Skeletal muscle satellite cell (primary cell): Measurements from ENCODE around the gene ADI1. TPM values are rescaled to one million over a fixed set of nuclear protein-coding genes. Genes with fewer than 3 reads are reported as not detected.

ENCODE experiments used
- H3K27me3 ChIP-seq: 2 replicates; pipeline ENCODE4 v1.7.0; 2013; ENCODE audit warnings: low read length; ENCODE audit not compliant: control insufficient read depth, insufficient read depth
- H3K36me3 ChIP-seq: 2 replicates; pipeline ENCODE4 v1.7.0; 2013; ENCODE audit warnings: mild to moderate bottlenecking, control low read depth, low read length; ENCODE audit not compliant: insufficient read depth
- H3K4me1 ChIP-seq: 2 replicates; pipeline ENCODE4 v1.7.0; 2013; ENCODE audit warnings: low read length; ENCODE audit not compliant: control insufficient read depth, insufficient read depth
- H3K4me2 ChIP-seq: 2 replicates; pipeline ENCODE4 v1.7.0; 2013; ENCODE audit warnings: mild to moderate bottlenecking, low read length
- H3K4me3 ChIP-seq: 2 replicates; pipeline ENCODE4 v1.7.0; 2013; ENCODE audit warnings: low read length
- H3K9ac ChIP-seq: 2 replicates; pipeline ENCODE4 v1.7.0; 2013; ENCODE audit warnings: mild to moderate bottlenecking, low read depth, low read length, moderate library complexity
- H3K9me3 ChIP-seq: replicated peaks from 2 replicates; pipeline ENCODE4 v1.7.0; 2013; ENCODE audit warnings: mild to moderate bottlenecking, control low read depth, low read length
- total RNA-seq: library from RNA; depleted of rRNA; stranded (reverse); fragments of >200 nt; gene quantifications from 2 replicates; pipeline ENCODE4 v1.2.3, GENCODE V29; 2012; rRNA removed

The ADI1 gene
- total RNA-seq: 45.7 and 51.0 TPM in 2 replicates

GRCh38 chr2:3519255-3520205 is at the start of gene ADI1:
ADI1 (minus strand) TSS chr2:3519531; CDS start chr2:3519487, 44 bp downstream.
- H3K36me3 ChIP-seq: peaks cover 9% of the 10 kb centered on the region
- peak within 1 kb of the TSS; percentile 92 for H3K9ac ChIP-seq
- H3K9me3 ChIP-seq: no peaks in the 10 kb centered on the region
- peaks cover 31% of the 10 kb centered on the region for H3K4me1 ChIP-seq
- H3K4me2 ChIP-seq: peak within 1 kb of the TSS; percentile 93
- H3K27me3 ChIP-seq: no peaks in the 10 kb centered on the region
- peak within 1 kb of the TSS; percentile 87 for H3K4me3 ChIP-seq

GRCh38 chr2:3566806-3567205 is 47.5 kb upstream of the ADI1 start:
- no peak overlapping the region for H3K4me2 ChIP-seq
- no peaks in the 10 kb centered on the region for H3K9me3 ChIP-seq
- no peak overlapping the region for H3K4me3 ChIP-seq
- H3K36me3 ChIP-seq: no peaks in the 10 kb centered on the region
- no peaks in the 10 kb centered on the region for H3K4me1 ChIP-seq
- no peak overlapping the region for H3K9ac ChIP-seq
- no peaks in the 10 kb centered on the region for H3K27me3 ChIP-seq

- Histone ChIP-seq H3K9ac (no peak overlapping the region), H3K4me3 (no peak overlapping the region), H3K4me2 (no peak overlapping the region), H3K9me3 (no peaks in the 10 kb centered on the region), H3K36me3 (peaks cover 6% of the 10 kb centered on the region), H3K4me1 (no peaks in the 10 kb centered on the region), H3K27me3 (no peaks in the 10 kb centered on the region)
Observed at GRCh38 chr2:3565117-3565516, 45.8 kb upstream of the ADI1 start.

- H3K9ac ChIP-seq: no peak overlapping the region
- peaks cover 8% of the 10 kb centered on the region for H3K36me3 ChIP-seq
- no peaks in the 10 kb centered on the region for H3K27me3 ChIP-seq
- H3K4me2 ChIP-seq: no peak overlapping the region
- H3K9me3 ChIP-seq: no peaks in the 10 kb centered on the region
- peaks cover 8% of the 10 kb centered on the region for H3K4me1 ChIP-seq
- H3K4me3 ChIP-seq: no peak overlapping the region
Observed at GRCh38 chr2:3563521-3563976, 44.2 kb upstream of the ADI1 start.

- H3K4me3 ChIP-seq: peak within 1 kb of the TSS; percentile 89
- no peaks in the 10 kb centered on the region for H3K9me3 ChIP-seq
Observed at GRCh38 chr2:3558205-3559014, 39.1 kb upstream of the ADI1 start, which contains the start of gene RNASEH1. RNASEH1 (minus strand) TSS chr2:3558333; CDS start chr2:3558260, 73 bp downstream.

GRCh38 chr2:3557639-3558204 is 38.4 kb upstream of the ADI1 start:
- H3K9me3 ChIP-seq: no peaks in the 10 kb centered on the region
- peaks cover 14% of the 10 kb centered on the region for H3K4me1 ChIP-seq
- peak overlapping the region; percentile 86 for H3K4me2 ChIP-seq
- H3K4me3 ChIP-seq: peak overlapping the region; percentile 89
- H3K27me3 ChIP-seq: no peaks in the 10 kb centered on the region
- peaks cover 36% of the 10 kb centered on the region for H3K36me3 ChIP-seq
- H3K9ac ChIP-seq: peak overlapping the region; percentile 98

More at GRCh38 chr2:3558205-3559014, 39.1 kb upstream of the ADI1 start, which contains the start of gene RNASEH1:
- Histone ChIP-seq H3K4me2 (peak within 1 kb of the TSS; percentile 96), H3K27me3 (no peaks in the 10 kb centered on the region), H3K9ac (peak within 1 kb of the TSS; percentile 98), H3K36me3 (peaks cover 36% of the 10 kb centered on the region), H3K4me1 (peaks cover 14% of the 10 kb centered on the region)

- H3K4me3 ChIP-seq: no peak overlapping the region
- peaks cover 57% of the 10 kb centered on the region for H3K36me3 ChIP-seq
- peaks cover 10% of the 10 kb centered on the region for H3K4me1 ChIP-seq
- no peaks in the 10 kb centered on the region for H3K9me3 ChIP-seq
- no peaks in the 10 kb centered on the region for H3K27me3 ChIP-seq
- H3K9ac ChIP-seq: no peak overlapping the region
- no peak overlapping the region for H3K4me2 ChIP-seq
Observed at GRCh38 chr2:3553946-3554345, 34.6 kb upstream of the ADI1 start.

- no peak overlapping the region for H3K9ac ChIP-seq
- peaks cover 84% of the 10 kb centered on the region for H3K36me3 ChIP-seq
- H3K27me3 ChIP-seq: no peaks in the 10 kb centered on the region
- no peaks in the 10 kb centered on the region for H3K9me3 ChIP-seq
- H3K4me3 ChIP-seq: no peak overlapping the region
- no peaks in the 10 kb centered on the region for H3K4me1 ChIP-seq
- H3K4me2 ChIP-seq: no peak overlapping the region
Observed at GRCh38 chr2:3547915-3548314, 28.6 kb upstream of the ADI1 start.

GRCh38 chr2:3545788-3546478 is 26.6 kb upstream of the ADI1 start:
- Histone ChIP-seq H3K4me2 (no peak overlapping the region), H3K9me3 (no peaks in the 10 kb centered on the region), H3K36me3 (peaks cover 88% of the 10 kb centered on the region), H3K4me1 (no peaks in the 10 kb centered on the region), H3K27me3 (no peaks in the 10 kb centered on the region), H3K9ac (no peak overlapping the region), H3K4me3 (no peak overlapping the region)

- Histone ChIP-seq H3K9ac (no peak overlapping the region), H3K4me2 (no peak overlapping the region), H3K4me3 (no peak overlapping the region), H3K4me1 (no peaks in the 10 kb centered on the region), H3K36me3 (peaks cover 79% of the 10 kb centered on the region), H3K9me3 (no peaks in the 10 kb centered on the region), H3K27me3 (no peaks in the 10 kb centered on the region)
Observed at GRCh38 chr2:3543023-3543683, 23.8 kb upstream of the ADI1 start.
